Measurements from ENCODE around the gene NAV1. TPM values are rescaled to one million over a fixed set of nuclear protein-coding genes. Genes with fewer than 3 reads are reported as not detected.

NAV1 gene
- total RNA-seq, 1 experiment from 2014 or later, result 51.0 TPM

DNA sequence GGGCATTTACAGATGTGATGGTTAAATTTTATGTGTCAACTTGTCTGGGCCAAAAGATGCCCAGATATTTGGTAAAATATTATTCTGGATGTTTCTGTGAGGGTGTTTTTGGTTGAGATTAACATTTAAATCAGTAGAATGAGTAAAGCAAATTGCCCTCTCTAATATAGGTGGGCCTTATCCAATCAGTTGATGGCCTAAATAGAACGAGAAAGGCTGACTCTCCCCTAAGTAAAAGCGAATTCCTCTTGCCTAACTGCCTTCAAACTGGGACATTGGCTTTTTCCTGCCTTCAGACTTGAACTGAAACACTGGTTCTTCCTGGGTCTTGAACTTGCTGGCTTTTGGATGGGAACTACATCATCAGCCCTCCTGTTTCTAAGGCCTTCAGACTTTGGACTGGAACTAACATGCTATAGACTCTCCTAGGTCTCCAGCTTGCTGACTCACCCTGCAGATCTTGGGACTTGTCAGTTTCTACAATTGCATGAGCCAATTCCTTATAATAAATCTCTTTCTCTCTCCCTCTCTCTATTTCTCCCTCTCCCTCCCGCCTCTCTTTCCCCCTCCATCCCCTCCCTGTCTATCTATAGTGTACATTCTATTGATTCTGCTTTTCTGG, 10.2 kb upstream of the NAV1 start:
- H3K27me3 Mint-ChIP-seq (ENCODE audit: low read depth), result no peaks in the 10 kb centered on the region
- DNase-seq (ENCODE audit: low spot score), result no peak
- TF ChIP-seq, protein P1, sequence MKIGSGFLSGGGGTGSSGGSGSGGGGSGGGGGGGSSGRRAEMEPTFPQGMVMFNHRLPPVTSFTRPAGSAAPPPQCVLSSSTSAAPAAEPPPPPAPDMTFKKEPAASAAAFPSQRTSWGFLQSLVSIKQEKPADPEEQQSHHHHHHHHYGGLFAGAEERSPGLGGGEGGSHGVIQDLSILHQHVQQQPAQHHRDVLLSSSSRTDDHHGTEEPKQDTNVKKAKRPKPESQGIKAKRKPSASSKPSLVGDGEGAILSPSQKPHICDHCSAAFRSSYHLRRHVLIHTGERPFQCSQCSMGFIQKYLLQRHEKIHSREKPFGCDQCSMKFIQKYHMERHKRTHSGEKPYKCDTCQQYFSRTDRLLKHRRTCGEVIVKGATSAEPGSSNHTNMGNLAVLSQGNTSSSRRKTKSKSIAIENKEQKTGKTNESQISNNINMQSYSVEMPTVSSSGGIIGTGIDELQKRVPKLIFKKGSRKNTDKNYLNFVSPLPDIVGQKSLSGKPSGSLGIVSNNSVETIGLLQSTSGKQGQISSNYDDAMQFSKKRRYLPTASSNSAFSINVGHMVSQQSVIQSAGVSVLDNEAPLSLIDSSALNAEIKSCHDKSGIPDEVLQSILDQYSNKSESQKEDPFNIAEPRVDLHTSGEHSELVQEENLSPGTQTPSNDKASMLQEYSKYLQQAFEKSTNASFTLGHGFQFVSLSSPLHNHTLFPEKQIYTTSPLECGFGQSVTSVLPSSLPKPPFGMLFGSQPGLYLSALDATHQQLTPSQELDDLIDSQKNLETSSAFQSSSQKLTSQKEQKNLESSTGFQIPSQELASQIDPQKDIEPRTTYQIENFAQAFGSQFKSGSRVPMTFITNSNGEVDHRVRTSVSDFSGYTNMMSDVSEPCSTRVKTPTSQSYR (CRISPR knock-in tag; IDR thresholded peaks at IDR 0.05), result no peak
- TF ChIP-seq ZSCAN18 (CRISPR knock-in tag; IDR thresholded peaks at IDR 0.05) (no peak), ZNF138 (CRISPR knock-in tag; conservative IDR thresholded peaks at IDR 0.05) (no peak), NR2C2 (CRISPR knock-in tag; IDR thresholded peaks at IDR 0.05) (no peak), ZNF423 (CRISPR knock-in tag; IDR thresholded peaks at IDR 0.05) (no peak), ZNF219 (CRISPR knock-in tag; IDR thresholded peaks at IDR 0.05; ENCODE audit: borderline replicate concordance) (no peak), ELF4 (CRISPR knock-in tag; IDR thresholded peaks at IDR 0.05; ENCODE audit: low read depth) (no peak), IRF1 (CRISPR knock-in tag; IDR thresholded peaks at IDR 0.05) (no peak), EMX1 (CRISPR knock-in tag; IDR thresholded peaks at IDR 0.05) (no peak), TCF7 (CRISPR knock-in tag; IDR thresholded peaks at IDR 0.05; ENCODE audit: low read depth) (no peak), CREM (CRISPR knock-in tag; IDR thresholded peaks at IDR 0.05) (no peak), TEAD1 (CRISPR knock-in tag; IDR thresholded peaks at IDR 0.05) (no peak), NFATC4 (CRISPR knock-in tag; IDR thresholded peaks at IDR 0.05) (no peak), RORB (CRISPR knock-in tag; IDR thresholded peaks at IDR 0.05) (no peak)
- TF ChIP-seq, protein P2, sequence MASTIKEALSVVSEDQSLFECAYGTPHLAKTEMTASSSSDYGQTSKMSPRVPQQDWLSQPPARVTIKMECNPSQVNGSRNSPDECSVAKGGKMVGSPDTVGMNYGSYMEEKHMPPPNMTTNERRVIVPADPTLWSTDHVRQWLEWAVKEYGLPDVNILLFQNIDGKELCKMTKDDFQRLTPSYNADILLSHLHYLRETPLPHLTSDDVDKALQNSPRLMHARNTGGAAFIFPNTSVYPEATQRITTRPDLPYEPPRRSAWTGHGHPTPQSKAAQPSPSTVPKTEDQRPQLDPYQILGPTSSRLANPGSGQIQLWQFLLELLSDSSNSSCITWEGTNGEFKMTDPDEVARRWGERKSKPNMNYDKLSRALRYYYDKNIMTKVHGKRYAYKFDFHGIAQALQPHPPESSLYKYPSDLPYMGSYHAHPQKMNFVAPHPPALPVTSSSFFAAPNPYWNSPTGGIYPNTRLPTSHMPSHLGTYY (CRISPR knock-in tag; IDR thresholded peaks at IDR 0.05), result no peak
- TF ChIP-seq, protein P3, sequence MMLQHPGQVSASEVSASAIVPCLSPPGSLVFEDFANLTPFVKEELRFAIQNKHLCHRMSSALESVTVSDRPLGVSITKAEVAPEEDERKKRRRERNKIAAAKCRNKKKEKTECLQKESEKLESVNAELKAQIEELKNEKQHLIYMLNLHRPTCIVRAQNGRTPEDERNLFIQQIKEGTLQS (CRISPR knock-in tag; conservative IDR thresholded peaks at IDR 0.05), result no peak
- TF ChIP-seq, protein P4, sequence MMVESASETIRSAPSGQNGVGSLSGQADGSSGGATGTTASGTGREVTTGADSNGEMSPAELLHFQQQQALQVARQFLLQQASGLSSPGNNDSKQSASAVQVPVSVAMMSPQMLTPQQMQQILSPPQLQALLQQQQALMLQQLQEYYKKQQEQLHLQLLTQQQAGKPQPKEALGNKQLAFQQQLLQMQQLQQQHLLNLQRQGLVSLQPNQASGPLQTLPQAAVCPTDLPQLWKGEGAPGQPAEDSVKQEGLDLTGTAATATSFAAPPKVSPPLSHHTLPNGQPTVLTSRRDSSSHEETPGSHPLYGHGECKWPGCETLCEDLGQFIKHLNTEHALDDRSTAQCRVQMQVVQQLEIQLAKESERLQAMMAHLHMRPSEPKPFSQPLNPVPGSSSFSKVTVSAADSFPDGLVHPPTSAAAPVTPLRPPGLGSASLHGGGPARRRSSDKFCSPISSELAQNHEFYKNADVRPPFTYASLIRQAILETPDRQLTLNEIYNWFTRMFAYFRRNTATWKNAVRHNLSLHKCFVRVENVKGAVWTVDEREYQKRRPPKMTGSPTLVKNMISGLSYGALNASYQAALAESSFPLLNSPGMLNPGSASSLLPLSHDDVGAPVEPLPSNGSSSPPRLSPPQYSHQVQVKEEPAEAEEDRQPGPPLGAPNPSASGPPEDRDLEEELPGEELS (CRISPR knock-in tag; IDR thresholded peaks at IDR 0.05), result no peak
- TF ChIP-seq, protein P5, sequence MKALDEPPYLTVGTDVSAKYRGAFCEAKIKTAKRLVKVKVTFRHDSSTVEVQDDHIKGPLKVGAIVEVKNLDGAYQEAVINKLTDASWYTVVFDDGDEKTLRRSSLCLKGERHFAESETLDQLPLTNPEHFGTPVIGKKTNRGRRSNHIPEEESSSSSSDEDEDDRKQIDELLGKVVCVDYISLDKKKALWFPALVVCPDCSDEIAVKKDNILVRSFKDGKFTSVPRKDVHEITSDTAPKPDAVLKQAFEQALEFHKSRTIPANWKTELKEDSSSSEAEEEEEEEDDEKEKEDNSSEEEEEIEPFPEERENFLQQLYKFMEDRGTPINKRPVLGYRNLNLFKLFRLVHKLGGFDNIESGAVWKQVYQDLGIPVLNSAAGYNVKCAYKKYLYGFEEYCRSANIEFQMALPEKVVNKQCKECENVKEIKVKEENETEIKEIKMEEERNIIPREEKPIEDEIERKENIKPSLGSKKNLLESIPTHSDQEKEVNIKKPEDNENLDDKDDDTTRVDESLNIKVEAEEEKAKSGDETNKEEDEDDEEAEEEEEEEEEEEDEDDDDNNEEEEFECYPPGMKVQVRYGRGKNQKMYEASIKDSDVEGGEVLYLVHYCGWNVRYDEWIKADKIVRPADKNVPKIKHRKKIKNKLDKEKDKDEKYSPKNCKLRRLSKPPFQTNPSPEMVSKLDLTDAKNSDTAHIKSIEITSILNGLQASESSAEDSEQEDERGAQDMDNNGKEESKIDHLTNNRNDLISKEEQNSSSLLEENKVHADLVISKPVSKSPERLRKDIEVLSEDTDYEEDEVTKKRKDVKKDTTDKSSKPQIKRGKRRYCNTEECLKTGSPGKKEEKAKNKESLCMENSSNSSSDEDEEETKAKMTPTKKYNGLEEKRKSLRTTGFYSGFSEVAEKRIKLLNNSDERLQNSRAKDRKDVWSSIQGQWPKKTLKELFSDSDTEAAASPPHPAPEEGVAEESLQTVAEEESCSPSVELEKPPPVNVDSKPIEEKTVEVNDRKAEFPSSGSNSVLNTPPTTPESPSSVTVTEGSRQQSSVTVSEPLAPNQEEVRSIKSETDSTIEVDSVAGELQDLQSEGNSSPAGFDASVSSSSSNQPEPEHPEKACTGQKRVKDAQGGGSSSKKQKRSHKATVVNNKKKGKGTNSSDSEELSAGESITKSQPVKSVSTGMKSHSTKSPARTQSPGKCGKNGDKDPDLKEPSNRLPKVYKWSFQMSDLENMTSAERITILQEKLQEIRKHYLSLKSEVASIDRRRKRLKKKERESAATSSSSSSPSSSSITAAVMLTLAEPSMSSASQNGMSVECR (CRISPR knock-in tag; IDR thresholded peaks at IDR 0.05; ENCODE audit: borderline replicate concordance), result no peak
- TF ChIP-seq, protein P6, sequence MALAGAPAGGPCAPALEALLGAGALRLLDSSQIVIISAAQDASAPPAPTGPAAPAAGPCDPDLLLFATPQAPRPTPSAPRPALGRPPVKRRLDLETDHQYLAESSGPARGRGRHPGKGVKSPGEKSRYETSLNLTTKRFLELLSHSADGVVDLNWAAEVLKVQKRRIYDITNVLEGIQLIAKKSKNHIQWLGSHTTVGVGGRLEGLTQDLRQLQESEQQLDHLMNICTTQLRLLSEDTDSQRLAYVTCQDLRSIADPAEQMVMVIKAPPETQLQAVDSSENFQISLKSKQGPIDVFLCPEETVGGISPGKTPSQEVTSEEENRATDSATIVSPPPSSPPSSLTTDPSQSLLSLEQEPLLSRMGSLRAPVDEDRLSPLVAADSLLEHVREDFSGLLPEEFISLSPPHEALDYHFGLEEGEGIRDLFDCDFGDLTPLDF (CRISPR knock-in tag; IDR thresholded peaks at IDR 0.05), result no peak
- peaks cover 20% of the 10 kb centered on the region for H3K4me1 Mint-ChIP-seq
- ChIA-PET CTCF (interaction anchor here (1.2 to 8.2 kb wide), 3 partner anchors 16 to 265 kb away, joined by 4 to 87 read pairs (median 4); no protein-coding TSS in a partner anchor), POLR2A (no interaction called here)
- peaks cover 3% of the 10 kb centered on the region; the same call in 1 of the 2 replicates for H3K36me3 Mint-ChIP-seq
- H3K9me3 Mint-ChIP-seq, result peaks cover 13% of the 10 kb centered on the region
- ATAC-seq, result no peak
- H3K27ac Mint-ChIP-seq, result no peak overlapping the region
- H3K4me3 Mint-ChIP-seq, result no peak overlapping the region
